Forelimb muscle (tissue), 1 donor: ENCODE measurements around the gene ANXA7. TPM values are rescaled to one million over a fixed set of nuclear protein-coding genes. Genes with fewer than 3 reads are reported as not detected.
"Not testable (repeated sequence)": the region's sequence is repeated elsewhere in the genome, so short reads cannot be mapped to it uniquely, and the experiment has no call there.

ENCODE experiments used
- DNase-seq: peaks from one replicate; pipeline ENCODE4 v3.0.0-alpha.2; 2013; ENCODE audit warnings: low read depth
- polyA plus RNA-seq: library from polyadenylated mRNA; unstranded; fragments of 120-200 nt; gene quantifications from one replicate; pipeline ENCODE4 v1.2.1, GENCODE V29; 2013; ENCODE audit not compliant: insufficient read length

ANXA7 gene
- polyA plus RNA-seq, 1 donor: 57.9 TPM

GRCh38 chr10:73339436-73339835 is 74.4 kb downstream of the ANXA7 start:
- no peak for DNase-seq

GRCh38 chr10:73338801-73339368 is 75.0 kb downstream of the ANXA7 start:
- no peak for DNase-seq

- DNase-seq: no peak
Observed at GRCh38 chr10:73333202-73333601, 80.7 kb downstream of the ANXA7 start.

- no peak for DNase-seq
Observed at GRCh38 chr10:73332379-73332778, 81.5 kb downstream of the ANXA7 start.

GRCh38 chr10:73328523-73328922 is 85.3 kb downstream of the ANXA7 start:
- DNase-seq: not testable (repeated sequence)

GRCh38 chr10:73325290-73325689 is 88.6 kb downstream of the ANXA7 start:
- DNase-seq: not testable (repeated sequence)

Other genes with a start within 250 kb of the ANXA7 start
- 21.0 TPM for gene ECD, start 246.1 kb downstream of the ANXA7 start, polyA plus RNA-seq
- 23.4 TPM for gene FAM149B1, start 245.9 kb downstream of the ANXA7 start, polyA plus RNA-seq
- 19.8 TPM for gene DNAJC9, start 166.8 kb downstream of the ANXA7 start, polyA plus RNA-seq
- gene MRPS16, start 161.4 kb downstream of the ANXA7 start, polyA plus RNA-seq: 67.4 TPM
- 2.3 TPM for gene CFAP70, start 55.2 kb downstream of the ANXA7 start, polyA plus RNA-seq
- gene MSS51, start 19.5 kb upstream of the ANXA7 start, polyA plus RNA-seq: 62.6 TPM
- 176 TPM for gene PPP3CB, start 82.0 kb upstream of the ANXA7 start, polyA plus RNA-seq
- 17.6 TPM for gene USP54, start 177.3 kb upstream of the ANXA7 start, polyA plus RNA-seq
- 711 TPM for gene MYOZ1, start 227.4 kb upstream of the ANXA7 start, polyA plus RNA-seq
- gene SYNPO2L, start 242.0 kb upstream of the ANXA7 start, polyA plus RNA-seq: 260 TPM